GM23338 (cell line): ENCODE data around the gene NTF3. TPM values are rescaled to one million over a fixed set of nuclear protein-coding genes. Genes with fewer than 3 reads are reported as not detected.

Experiments used
- ATAC-seq: fragments of 200-7000 bp; cut with Tn5 transposase; 3 replicates; pipeline ENCODE4 v1.9.1; 2020
- DNase-seq: peaks from one replicate; pipeline ENCODE4 v3.0.0-alpha.2; 2015; ENCODE audit warnings: low spot score
- H2AFZ ChIP-seq: fragments of 200-600 bp; sonication (generic); 2 replicates; pipeline ENCODE4 v1.8.0; 2016; ENCODE audit warnings: antibody characterized with exemption, mild to moderate bottlenecking, moderate library complexity
- H3F3A ChIP-seq: fragments of 200-600 bp; sonication (generic); replicated peaks from 2 replicates; pipeline ENCODE4 v1.8.0; 2017; ENCODE audit warnings: antibody characterized with exemption, mixed run types, low read depth
- H3K27ac ChIP-seq: fragments of 200-600 bp; sonication (generic); 2 replicates; pipeline ENCODE4 v1.6.1; 2016; ENCODE audit warnings: low read depth
- H3K27me3 ChIP-seq: fragments of 200-600 bp; sonication (generic); 2 replicates; pipeline ENCODE4 v1.8.0; 2016; ENCODE audit warnings: mild to moderate bottlenecking, mixed run types, moderate library complexity; ENCODE audit not compliant: insufficient read depth
- H3K36me3 ChIP-seq: fragments of 200-600 bp; sonication (generic); 2 replicates; pipeline ENCODE4 v1.8.0; 2016; ENCODE audit warnings: mild to moderate bottlenecking; ENCODE audit not compliant: insufficient read depth
- H3K4me1 ChIP-seq: fragments of 200-600 bp; sonication (generic); 2 replicates; pipeline ENCODE4 v1.8.0; 2016; ENCODE audit warnings: mild to moderate bottlenecking, moderate library complexity; ENCODE audit not compliant: insufficient read depth
- H3K4me2 ChIP-seq: fragments of 200-600 bp; sonication (generic); 2 replicates; pipeline ENCODE4 v1.7.1; 2017; ENCODE audit warnings: mixed run types
- H3K4me3 ChIP-seq: fragments of 200-600 bp; sonication (generic); 2 replicates; pipeline ENCODE4 v1.6.1; 2016; ENCODE audit warnings: mixed run types
- H3K79me2 ChIP-seq: fragments of 200-600 bp; sonication (generic); replicated peaks from 2 replicates; pipeline ENCODE4 v1.8.0; 2017; ENCODE audit warnings: mild to moderate bottlenecking; ENCODE audit not compliant: insufficient read depth
- H3K9me2 ChIP-seq: fragments of 200-600 bp; sonication (generic); 2 replicates; pipeline ENCODE4 v1.8.0; 2017; ENCODE audit not compliant: insufficient read depth
- H4K20me1 ChIP-seq: fragments of 200-600 bp; sonication (generic); replicated peaks from 2 replicates; pipeline ENCODE4 v1.8.0; 2017; ENCODE audit warnings: mild to moderate bottlenecking; ENCODE audit not compliant: insufficient read depth
- H3K27ac Mint-ChIP-seq: 2 replicates; pipeline ENCODE4 v1.8.0; 2020; ENCODE audit warnings: inconsistent platforms, mild to moderate bottlenecking, moderate library complexity, mixed read lengths
- H3K27me3 Mint-ChIP-seq: 3 replicates; pipeline ENCODE4 v1.8.0; 2022; ENCODE audit warnings: low read depth, mild to moderate bottlenecking, moderate library complexity, mixed read lengths, inconsistent platforms; ENCODE audit not compliant: insufficient read depth, poor library complexity
- H3K36me3 Mint-ChIP-seq: 3 replicates; pipeline ENCODE4 v1.8.0; 2021; ENCODE audit warnings: low read depth, mild to moderate bottlenecking, inconsistent platforms, moderate library complexity, mixed read lengths
- H3K4me1 Mint-ChIP-seq: 3 replicates; pipeline ENCODE4 v1.8.0; 2020; ENCODE audit warnings: mild to moderate bottlenecking, inconsistent platforms, mixed read lengths
- H3K4me3 Mint-ChIP-seq: 3 replicates; pipeline ENCODE4 v1.8.0; 2021; ENCODE audit warnings: moderate library complexity, mild to moderate bottlenecking, inconsistent platforms, mixed read lengths
- H3K9me3 Mint-ChIP-seq: 3 replicates; pipeline ENCODE4 v1.8.0; 2020; ENCODE audit warnings: moderate library complexity, mild to moderate bottlenecking, inconsistent platforms, mixed read lengths
- CREB1 ChIP-seq: fragments of 250-450 bp; sonication (Bioruptor Pico); IDR thresholded peaks from 2 replicates; pipeline ENCODE4 v1.5.0; 2020; ENCODE audit warnings: low read depth, mild to moderate bottlenecking, moderate library complexity
- CTCF ChIP-seq, 2 experiments: fragments of 200-600 bp in 1 of 2; sonication (generic) in 1 of 2; conservative IDR thresholded peaks; 2 replicates each; pipeline versions ENCODE4 v1.5.1 to v1.6.1; 2016 to 2017; ENCODE audit warnings: antibody characterized with exemption in 2 of 2, low read depth in 2 of 2, mild to moderate bottlenecking in 2 of 2, moderate library complexity in 1 of 2
- EZH2 ChIP-seq: fragments of 200-600 bp; sonication (generic); IDR thresholded peaks from one replicate; pipeline ENCODE4 v1.8.0; 2017; ENCODE audit warnings: antibody characterized with exemption, mild to moderate bottlenecking, low read depth; ENCODE audit not compliant: unreplicated experiment
- EZH2phosphoT487 ChIP-seq: fragments of 200-600 bp; sonication (generic); IDR thresholded peaks from one replicate; pipeline ENCODE4 v1.8.1; 2018; ENCODE audit warnings: antibody characterized with exemption; ENCODE audit not compliant: unreplicated experiment
- JUNB ChIP-seq: IDR thresholded peaks from one replicate; pipeline ENCODE4 v1.6.1; 2016; ENCODE audit warnings: antibody characterized with exemption; ENCODE audit not compliant: unreplicated experiment
- NANOG ChIP-seq: IDR thresholded peaks from 2 replicates; pipeline ENCODE4 v1.6.1; 2016; ENCODE audit warnings: antibody characterized with exemption, borderline replicate concordance
- POLR2AphosphoS5 ChIP-seq: IDR thresholded peaks from 2 replicates; pipeline ENCODE4 v1.6.1; 2016; ENCODE audit warnings: antibody characterized with exemption, low read depth
- STAT1 ChIP-seq: IDR thresholded peaks from one replicate; pipeline ENCODE4 v1.6.1; 2016; ENCODE audit warnings: antibody characterized with exemption; ENCODE audit not compliant: unreplicated experiment
- ZNF114 ChIP-seq: fragments of 250-450 bp; sonication (Bioruptor Pico); IDR thresholded peaks from 2 replicates; pipeline ENCODE4 v1.5.0; 2020; ENCODE audit warnings: mild to moderate bottlenecking, moderate library complexity
- ZNF331 ChIP-seq: fragments of 250-450 bp; sonication (Bioruptor Pico); IDR thresholded peaks from 2 replicates; pipeline ENCODE4 v1.5.0; 2020; ENCODE audit warnings: low read depth, mild to moderate bottlenecking, moderate library complexity
- ZNF462 ChIP-seq: fragments of 250-450 bp; sonication (Bioruptor Pico); IDR thresholded peaks from 2 replicates; pipeline ENCODE4 v1.5.0; 2020; ENCODE audit warnings: mild to moderate bottlenecking, moderate library complexity
- polyA plus RNA-seq: library from polyadenylated mRNA; unstranded; fragments of >200 nt; fragmentation: Nextera tagmentation; extraction: Ambion mirVana; gene quantifications from 2 replicates; pipeline ENCODE4 v1.2.1, GENCODE V29; 2016
- total RNA-seq: library from RNA; depleted of rRNA; stranded (reverse); fragments of >200 nt; shearing (Covaris generic); gene quantifications from 2 replicates; pipeline ENCODE4 v1.2.3, GENCODE V29; 2014
- TF ChIP-seq, protein P1 (sequence below): IDR thresholded peaks from 2 replicates; pipeline ENCODE4 v1.6.1; 2016; ENCODE audit warnings: antibody characterized with exemption
- TF ChIP-seq, protein P2 (sequence below): IDR thresholded peaks from one replicate; pipeline ENCODE4 v1.6.1; 2018; ENCODE audit warnings: antibody characterized with exemption; ENCODE audit not compliant: unreplicated experiment

Gene NTF3
- total and polyA plus RNA-seq, 2 experiments from 2014 or later = 1.2 TPM; not detected in 1

- H3K36me3 ChIP-seq = no peaks in the 10 kb centered on the region
- DNase-seq = no peak
- no peaks in the 10 kb centered on the region; the same call in 2 of the 3 replicates for H3K36me3 Mint-ChIP-seq
- peaks cover 5% of the 10 kb centered on the region for H3K27me3 Mint-ChIP-seq
- TF ChIP-seq ZNF462 (CRISPR knock-in tag) (no peak), JUNB (no peak), ZNF331 (CRISPR knock-in tag) (no peak), ZNF114 (CRISPR knock-in tag) (no peak), EZH2 (no peak), CREB1 (CRISPR knock-in tag) (no peak), CTCF (conservative IDR thresholded peaks at IDR 0.05; ENCODE audit: low read depth in 2 of 2) (no peak), NANOG (no peak), EZH2phosphoT487 (no peak), POLR2AphosphoS5 (no peak), STAT1 (no peak)
- TF ChIP-seq, protein P1, sequence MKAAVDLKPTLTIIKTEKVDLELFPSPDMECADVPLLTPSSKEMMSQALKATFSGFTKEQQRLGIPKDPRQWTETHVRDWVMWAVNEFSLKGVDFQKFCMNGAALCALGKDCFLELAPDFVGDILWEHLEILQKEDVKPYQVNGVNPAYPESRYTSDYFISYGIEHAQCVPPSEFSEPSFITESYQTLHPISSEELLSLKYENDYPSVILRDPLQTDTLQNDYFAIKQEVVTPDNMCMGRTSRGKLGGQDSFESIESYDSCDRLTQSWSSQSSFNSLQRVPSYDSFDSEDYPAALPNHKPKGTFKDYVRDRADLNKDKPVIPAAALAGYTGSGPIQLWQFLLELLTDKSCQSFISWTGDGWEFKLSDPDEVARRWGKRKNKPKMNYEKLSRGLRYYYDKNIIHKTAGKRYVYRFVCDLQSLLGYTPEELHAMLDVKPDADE = no peak
- TF ChIP-seq, protein P2, sequence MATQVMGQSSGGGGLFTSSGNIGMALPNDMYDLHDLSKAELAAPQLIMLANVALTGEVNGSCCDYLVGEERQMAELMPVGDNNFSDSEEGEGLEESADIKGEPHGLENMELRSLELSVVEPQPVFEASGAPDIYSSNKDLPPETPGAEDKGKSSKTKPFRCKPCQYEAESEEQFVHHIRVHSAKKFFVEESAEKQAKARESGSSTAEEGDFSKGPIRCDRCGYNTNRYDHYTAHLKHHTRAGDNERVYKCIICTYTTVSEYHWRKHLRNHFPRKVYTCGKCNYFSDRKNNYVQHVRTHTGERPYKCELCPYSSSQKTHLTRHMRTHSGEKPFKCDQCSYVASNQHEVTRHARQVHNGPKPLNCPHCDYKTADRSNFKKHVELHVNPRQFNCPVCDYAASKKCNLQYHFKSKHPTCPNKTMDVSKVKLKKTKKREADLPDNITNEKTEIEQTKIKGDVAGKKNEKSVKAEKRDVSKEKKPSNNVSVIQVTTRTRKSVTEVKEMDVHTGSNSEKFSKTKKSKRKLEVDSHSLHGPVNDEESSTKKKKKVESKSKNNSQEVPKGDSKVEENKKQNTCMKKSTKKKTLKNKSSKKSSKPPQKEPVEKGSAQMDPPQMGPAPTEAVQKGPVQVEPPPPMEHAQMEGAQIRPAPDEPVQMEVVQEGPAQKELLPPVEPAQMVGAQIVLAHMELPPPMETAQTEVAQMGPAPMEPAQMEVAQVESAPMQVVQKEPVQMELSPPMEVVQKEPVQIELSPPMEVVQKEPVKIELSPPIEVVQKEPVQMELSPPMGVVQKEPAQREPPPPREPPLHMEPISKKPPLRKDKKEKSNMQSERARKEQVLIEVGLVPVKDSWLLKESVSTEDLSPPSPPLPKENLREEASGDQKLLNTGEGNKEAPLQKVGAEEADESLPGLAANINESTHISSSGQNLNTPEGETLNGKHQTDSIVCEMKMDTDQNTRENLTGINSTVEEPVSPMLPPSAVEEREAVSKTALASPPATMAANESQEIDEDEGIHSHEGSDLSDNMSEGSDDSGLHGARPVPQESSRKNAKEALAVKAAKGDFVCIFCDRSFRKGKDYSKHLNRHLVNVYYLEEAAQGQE = no peak
- no peak overlapping the region for H2AFZ ChIP-seq
- ATAC-seq = no peak
- H3K4me2 ChIP-seq = no peak overlapping the region
- no peak overlapping the region for H3K4me3 Mint-ChIP-seq
- no peak overlapping the region for H3K27ac ChIP-seq
- no peak overlapping the region for H3K4me3 ChIP-seq
- H4K20me1 ChIP-seq = no peaks in the 10 kb centered on the region
- H3K79me2 ChIP-seq = no peaks in the 10 kb centered on the region
- peaks cover 4% of the 10 kb centered on the region; the same call in 1 of the 2 replicates for H3K4me1 ChIP-seq
- H3F3A ChIP-seq = no peaks in the 10 kb centered on the region
- no peak overlapping the region for H3K27ac Mint-ChIP-seq
- H3K9me2 ChIP-seq = no peaks in the 10 kb centered on the region
- H3K27me3 ChIP-seq = no peaks in the 10 kb centered on the region
- H3K9me3 Mint-ChIP-seq = no peaks in the 10 kb centered on the region
- H3K4me1 Mint-ChIP-seq = peaks cover 18% of the 10 kb centered on the region
These were observed 76.0 kb downstream of the NTF3 start for GRCh38 chr12:5507944-5508343.
